ENCODE data around the gene RPN1. TPM values are rescaled to one million over a fixed set of nuclear protein-coding genes. Genes with fewer than 3 reads are reported as not detected.

Gene RPN1
- total RNA-seq, 5 donors from 2014 or later (not counting 1 experiment from before 2014, with no cell fraction given), result 86.1 to 119 (median 100) TPM

GRCh38 chr3:128621931-128622330 is 28.7 kb downstream of the RPN1 start:
- no peak for ATAC-seq (replicated peaks in 1 of 4)
- H3K4me3 Mint-ChIP-seq, result no peak overlapping the region
- CTCF ChIA-PET, result interaction anchor here in 1 of 2 donors (0.7 kb wide), 1 partner anchor 191 kb away, joined by 3 read pairs; no protein-coding TSS in a partner anchor
- H3K36me3 Mint-ChIP-seq, result peaks cover 60% of the 10 kb centered on the region
- H3K27me3 ChIP-seq (replicated peaks in 1 of 2; ENCODE audit: control insufficient read depth in 2 of 2, extremely low read depth in 1 of 2, insufficient read depth in 2 of 2, low read length in 1 of 2), result no peaks in the 10 kb centered on the region
- no peak overlapping the region for H3K27ac Mint-ChIP-seq
- H3K4me1 ChIP-seq (ENCODE audit: control insufficient read depth in 1 of 2, extremely low read depth in 1 of 2, insufficient read depth in 2 of 2, low read length in 2 of 2), result peaks cover 10 to 29% of the 10 kb centered on the region in 2 experiments
- no peak overlapping the region for H3K4me3 ChIP-seq (ENCODE audit: control insufficient read depth in 1 of 2, extremely low read depth in 1 of 2, low read length in 1 of 2)
- no peak overlapping the region for H3K27ac ChIP-seq (ENCODE audit: low read length)
- H3K4me1 Mint-ChIP-seq, result peaks cover 30 to 34% (median 33%) of the 10 kb centered on the region in 3 donors
- 95% methylated on average over 9 of the region's 9 CpGs for WGBS (ENCODE audit: insufficient coverage)
- no peak for DNase-seq
- peaks cover 11 to 79% of the 10 kb centered on the region in 2 donors for H3K36me3 ChIP-seq (ENCODE audit: control insufficient read depth in 2 of 2, extremely low read depth in 1 of 2, insufficient read depth in 1 of 2, low read length in 1 of 2)
- no peaks in the 10 kb centered on the region for H3K27me3 Mint-ChIP-seq
- POLR2A ChIA-PET, result no interaction called here
- H3K9me3 ChIP-seq, result no peaks in the 10 kb centered on the region
- H3K9me3 Mint-ChIP-seq, result no peaks in the 10 kb centered on the region

GRCh38 chr3:128621234-128621633 is 29.4 kb downstream of the RPN1 start:
- 60% methylated on average over 1 of the region's 6 CpGs for WGBS (ENCODE audit: insufficient coverage)
- POLR2A ChIA-PET, result no interaction called here
- CTCF ChIA-PET, result interaction anchor here (0.5 to 1.3 kb wide), 2 partner anchors 183 to 416 kb away, joined by 3 to 5 read pairs; no protein-coding TSS in a partner anchor
- Histone ChIP-seq H3K36me3 (ENCODE audit: control insufficient read depth in 2 of 2, extremely low read depth in 1 of 2, insufficient read depth in 1 of 2, low read length in 1 of 2) (peaks cover 11 to 73% of the 10 kb centered on the region in 2 donors), H3K4me1 (ENCODE audit: control insufficient read depth in 1 of 2, extremely low read depth in 1 of 2, insufficient read depth in 2 of 2, low read length in 2 of 2) (peaks cover 10 to 35% of the 10 kb centered on the region in 2 experiments), H3K27me3 (replicated peaks in 1 of 2; ENCODE audit: control insufficient read depth in 2 of 2, extremely low read depth in 1 of 2, insufficient read depth in 2 of 2, low read length in 1 of 2) (no peaks in the 10 kb centered on the region), H3K9me3 (no peaks in the 10 kb centered on the region), H3K27ac (ENCODE audit: low read length) (no peak overlapping the region), H3K4me3 (ENCODE audit: control insufficient read depth in 1 of 2, extremely low read depth in 1 of 2, low read length in 1 of 2) (no peak overlapping the region)
- Mint-ChIP-seq H3K27me3 (no peaks in the 10 kb centered on the region), H3K27ac (peak overlapping the region; percentile 22 to 66), H3K4me1 (peaks cover 30 to 34% (median 33%) of the 10 kb centered on the region in 3 donors), H3K9me3 (no peaks in the 10 kb centered on the region), H3K36me3 (peaks cover 55% of the 10 kb centered on the region), H3K4me3 (no peak overlapping the region)
- ATAC-seq (replicated peaks in 1 of 4) (no peak), DNase-seq (no peak)

GRCh38 chr3:128620268-128620691 is 30.3 kb downstream of the RPN1 start:
- Mint-ChIP-seq H3K27ac (no peak overlapping the region), H3K4me3 (no peak overlapping the region), H3K9me3 (no peaks in the 10 kb centered on the region), H3K4me1 (peaks cover 30 to 34% (median 33%) of the 10 kb centered on the region in 3 donors), H3K36me3 (peaks cover 46% of the 10 kb centered on the region), H3K27me3 (no peaks in the 10 kb centered on the region)
- Histone ChIP-seq H3K9me3 (no peaks in the 10 kb centered on the region), H3K27ac (ENCODE audit: low read length) (peak overlapping the region; percentile 6), H3K4me3 (ENCODE audit: control insufficient read depth in 1 of 2, extremely low read depth in 1 of 2, low read length in 1 of 2) (no peak overlapping the region), H3K27me3 (replicated peaks in 1 of 2; ENCODE audit: control insufficient read depth in 2 of 2, extremely low read depth in 1 of 2, insufficient read depth in 2 of 2, low read length in 1 of 2) (no peaks in the 10 kb centered on the region), H3K36me3 (ENCODE audit: control insufficient read depth in 2 of 2, extremely low read depth in 1 of 2, insufficient read depth in 1 of 2, low read length in 1 of 2) (peaks cover 7 to 63% of the 10 kb centered on the region in 2 donors), H3K4me1 (ENCODE audit: control insufficient read depth in 1 of 2, extremely low read depth in 1 of 2, insufficient read depth in 2 of 2, low read length in 2 of 2) (peaks cover 10 to 35% of the 10 kb centered on the region in 2 experiments)
- ChIA-PET POLR2A (no interaction called here), CTCF (interaction anchor here (0.5 to 1.3 kb wide), 3 partner anchors 20 to 262 kb away, joined by 3 to 4 read pairs (median 4); no protein-coding TSS in a partner anchor)
- WGBS (ENCODE audit: insufficient coverage), result 81% methylated on average over 9 of the region's 9 CpGs
- ATAC-seq (replicated peaks in 1 of 4) (no peak), DNase-seq (no peak)

- no peaks in the 10 kb centered on the region for H3K27me3 Mint-ChIP-seq
- peaks cover 37% of the 10 kb centered on the region for H3K36me3 Mint-ChIP-seq
- no peak for ATAC-seq (replicated peaks in 1 of 4)
- H3K4me1 ChIP-seq (ENCODE audit: control insufficient read depth in 1 of 2, extremely low read depth in 1 of 2, insufficient read depth in 2 of 2, low read length in 2 of 2), result peaks cover 10 to 35% of the 10 kb centered on the region in 2 experiments
- peaks cover 6 to 54% of the 10 kb centered on the region in 2 donors for H3K36me3 ChIP-seq (ENCODE audit: control insufficient read depth in 2 of 2, extremely low read depth in 1 of 2, insufficient read depth in 1 of 2, low read length in 1 of 2)
- CTCF ChIA-PET, result no interaction called here
- peak overlapping the region; percentile 79 for H3K27ac ChIP-seq (ENCODE audit: low read length)
- H3K4me3 ChIP-seq (ENCODE audit: control insufficient read depth in 1 of 2, extremely low read depth in 1 of 2, low read length in 1 of 2), result no peak overlapping the region
- H3K4me3 Mint-ChIP-seq, result peak overlapping the region; percentile 82 to 96 (median 87)
- H3K4me1 Mint-ChIP-seq, result peaks cover 24 to 34% (median 30%) of the 10 kb centered on the region in 3 donors
- POLR2A ChIA-PET, result no interaction called here
- H3K27me3 ChIP-seq (replicated peaks in 1 of 2; ENCODE audit: control insufficient read depth in 2 of 2, extremely low read depth in 1 of 2, insufficient read depth in 2 of 2, low read length in 1 of 2), result no peaks in the 10 kb centered on the region
- WGBS (ENCODE audit: insufficient coverage), result 38% methylated on average over 1 of the region's 7 CpGs
- no peaks in the 10 kb centered on the region for H3K9me3 ChIP-seq
- peak overlapping the region; percentile 89 to 93 for H3K27ac Mint-ChIP-seq
- no peaks in the 10 kb centered on the region for H3K9me3 Mint-ChIP-seq
- DNase-seq, result peak in 1 of 35 experiments; percentile 20
Observed at GRCh38 chr3:128619146-128619890, 31.3 kb downstream of the RPN1 start.

GRCh38 chr3:128618398-128618726 is 32.3 kb downstream of the RPN1 start:
- POLR2A ChIA-PET, result interaction anchor here (0.5 to 1.2 kb wide), 3 partner anchors 62 to 300 kb away, joined by 3 to 7 read pairs (median 6); partner anchors contain the start of gene ACAD9 (in 1 of the 2)
- Histone ChIP-seq H3K4me1 (ENCODE audit: control insufficient read depth in 1 of 2, extremely low read depth in 1 of 2, insufficient read depth in 2 of 2, low read length in 2 of 2) (peaks cover 10 to 35% of the 10 kb centered on the region in 2 experiments), H3K27ac (ENCODE audit: low read length) (peak overlapping the region; percentile 79), H3K36me3 (ENCODE audit: control insufficient read depth in 2 of 2, extremely low read depth in 1 of 2, insufficient read depth in 1 of 2, low read length in 1 of 2) (peaks cover 6 to 44% of the 10 kb centered on the region in 2 donors), H3K4me3 (ENCODE audit: control insufficient read depth in 1 of 2, extremely low read depth in 1 of 2, low read length in 1 of 2) (peak overlapping the region; percentile 90 to 95), H3K27me3 (replicated peaks in 1 of 2; ENCODE audit: control insufficient read depth in 2 of 2, extremely low read depth in 1 of 2, insufficient read depth in 2 of 2, low read length in 1 of 2) (no peaks in the 10 kb centered on the region), H3K9me3 (no peaks in the 10 kb centered on the region)
- ATAC-seq (replicated peaks in 1 of 4), result no peak
- WGBS (ENCODE audit: insufficient coverage), result 46% methylated on average over 5 of the region's 5 CpGs
- peak overlapping the region; percentile 89 to 93 for H3K27ac Mint-ChIP-seq
- no peaks in the 10 kb centered on the region for H3K27me3 Mint-ChIP-seq
- peaks cover 30% of the 10 kb centered on the region for H3K36me3 Mint-ChIP-seq
- peak overlapping the region; percentile 82 to 96 (median 87) for H3K4me3 Mint-ChIP-seq
- CTCF ChIA-PET, result interaction anchor here (0.6 to 1.7 kb wide), 14 partner anchors 10 to 376 kb away, joined by 3 to 15 read pairs (median 4); partner anchors contain the start of gene CFAP92 (in 1 of the 2)
- no peaks in the 10 kb centered on the region for H3K9me3 Mint-ChIP-seq
- H3K4me1 Mint-ChIP-seq, result peaks cover 24 to 32% (median 30%) of the 10 kb centered on the region in 3 donors
- no peak for DNase-seq

- Mint-ChIP-seq H3K9me3 (no peaks in the 10 kb centered on the region), H3K27me3 (no peaks in the 10 kb centered on the region), H3K4me3 (peak overlapping the region; percentile 82 to 96 (median 87)), H3K36me3 (peaks cover 30% of the 10 kb centered on the region), H3K27ac (peak overlapping the region; percentile 89 to 93), H3K4me1 (peaks cover 24 to 32% (median 30%) of the 10 kb centered on the region in 3 donors)
- Histone ChIP-seq H3K9me3 (no peaks in the 10 kb centered on the region), H3K4me1 (ENCODE audit: control insufficient read depth in 1 of 2, extremely low read depth in 1 of 2, insufficient read depth in 2 of 2, low read length in 2 of 2) (peaks cover 10 to 35% of the 10 kb centered on the region in 2 experiments), H3K27me3 (replicated peaks in 1 of 2; ENCODE audit: control insufficient read depth in 2 of 2, extremely low read depth in 1 of 2, insufficient read depth in 2 of 2, low read length in 1 of 2) (no peaks in the 10 kb centered on the region), H3K27ac (ENCODE audit: low read length) (peak overlapping the region; percentile 88), H3K36me3 (ENCODE audit: control insufficient read depth in 2 of 2, extremely low read depth in 1 of 2, insufficient read depth in 1 of 2, low read length in 1 of 2) (peaks cover 6 to 38% of the 10 kb centered on the region in 2 donors), H3K4me3 (ENCODE audit: control insufficient read depth in 1 of 2, extremely low read depth in 1 of 2, low read length in 1 of 2) (peak overlapping the region; percentile 90 to 95)
- ATAC-seq (replicated peaks in 1 of 4), result peak; percentile 89 to 94 (median 90)
- WGBS (ENCODE audit: insufficient coverage), result under 1% methylated on average over 53 of the region's 61 CpGs
- POLR2A ChIA-PET, result interaction anchor here (0.5 to 1.2 kb wide), 4 partner anchors 63 to 301 kb away, joined by 3 to 7 read pairs (median 5); partner anchors contain the start of gene ACAD9 (in 1 of the 2)
- DNase-seq, result peak; percentile 90 to 100 (median 99)
- CTCF ChIA-PET, result interaction anchor here (0.6 to 1.7 kb wide), 19 partner anchors 11 to 376 kb away, joined by 3 to 15 read pairs (median 4); partner anchors contain the start of genes ACAD9 (in 1 of the 2) and CFAP92 (in 1 of the 2)
Observed at GRCh38 chr3:128617557-128618397, 32.8 kb downstream of the RPN1 start.
